Smooth muscle cell (in vitro differentiated cells): ENCODE measurements around the gene MPC1. TPM values are rescaled to one million over a fixed set of nuclear protein-coding genes. Genes with fewer than 3 reads are reported as not detected.

ENCODE experiments used
- DNase-seq: peaks from one replicate; lab custom pipeline; 2025; ENCODE audit not compliant: unreplicated experiment; lab: John Stamatoyannopoulos, UW
- H2AFZ ChIP-seq: fragments of 200-600 bp; sonication (generic); 2 replicates; pipeline ENCODE4 v1.6.0; 2016; ENCODE audit warnings: antibody characterized with exemption, low read depth, mild to moderate bottlenecking
- H3F3A ChIP-seq: fragments of 200-600 bp; sonication (generic); 2 replicates; pipeline ENCODE4 v1.6.0; 2017; ENCODE audit warnings: antibody characterized with exemption, low read depth
- H3K27ac ChIP-seq: fragments of 200-600 bp; sonication (generic); 2 replicates; pipeline ENCODE4 v1.5.1; 2016; ENCODE audit warnings: low read depth, mild to moderate bottlenecking
- H3K27me3 ChIP-seq: fragments of 200-600 bp; sonication (generic); 2 replicates; pipeline ENCODE4 v1.6.1; 2016; ENCODE audit warnings: low read depth, mild to moderate bottlenecking
- H3K36me3 ChIP-seq: fragments of 200-600 bp; sonication (generic); 2 replicates; pipeline ENCODE4 v1.5.1; 2016; ENCODE audit warnings: low read depth
- H3K4me1 ChIP-seq: fragments of 200-600 bp; sonication (generic); 2 replicates; pipeline ENCODE4 v1.5.1; 2016; ENCODE audit warnings: low read depth
- H3K4me2 ChIP-seq: fragments of 200-600 bp; sonication (generic); 2 replicates; pipeline ENCODE4 v1.6.0; 2016; ENCODE audit warnings: mild to moderate bottlenecking
- H3K4me3 ChIP-seq: fragments of 200-600 bp; sonication (generic); 2 replicates; pipeline ENCODE4 v1.5.1; 2016; ENCODE audit warnings: mild to moderate bottlenecking
- H3K79me2 ChIP-seq: fragments of 200-600 bp; sonication (generic); 2 replicates; pipeline ENCODE4 v1.6.0; 2016; ENCODE audit warnings: low read depth, mild to moderate bottlenecking
- H3K9ac ChIP-seq: fragments of 200-600 bp; sonication (generic); 2 replicates; pipeline ENCODE4 v1.6.0; 2016; ENCODE audit warnings: low read depth
- H3K9me3 ChIP-seq: fragments of 200-600 bp; sonication (generic); replicated peaks from 2 replicates; pipeline ENCODE4 v1.5.1; 2016; ENCODE audit warnings: low read depth
- H4K20me1 ChIP-seq: fragments of 200-600 bp; sonication (generic); 2 replicates; pipeline ENCODE4 v1.6.0; 2016; ENCODE audit warnings: low read depth
- CTCF ChIP-seq: fragments of 200-600 bp; sonication (generic); IDR thresholded peaks from 2 replicates; pipeline ENCODE4 v1.5.1; 2017; ENCODE audit warnings: borderline replicate concordance, mild to moderate bottlenecking, antibody characterized with exemption; ENCODE audit not compliant: insufficient read depth, poor library complexity, severe bottlenecking
- WGBS: methylation state at CpG from one replicate; pipeline ENCODE4 v1.1.7; 2016; ENCODE audit warnings: low lambda C conversion rate; 5-methylcytosine and 5-hydroxymethylcytosine counted together
- polyA plus RNA-seq: library from polyadenylated mRNA; unstranded; fragments of >200 nt; fragmentation: Nextera tagmentation; extraction: Ambion mirVana; gene quantifications from 2 replicates; pipeline ENCODE4 v1.2.1, GENCODE V29; 2016
- total RNA-seq: library from RNA; depleted of rRNA; stranded (reverse); fragments of >200 nt; gene quantifications from 2 replicates; pipeline ENCODE4 v1.2.3, GENCODE V29; 2014

Gene MPC1
- total and polyA plus RNA-seq, 2 experiments from 2014 or later, result 49.0 to 57.4 TPM

- TF ChIP-seq CTCF, result no peak
- DNase-seq, result no peak
- 98% methylated on average over 15 of the region's 15 CpGs for WGBS
- Histone ChIP-seq H3K4me3 (no peak overlapping the region), H3K36me3 (no peaks in the 10 kb centered on the region), H3K4me1 (no peaks in the 10 kb centered on the region), H3K79me2 (no peaks in the 10 kb centered on the region), H3K4me2 (no peak overlapping the region), H3K9ac (no peak overlapping the region), H2AFZ (no peak overlapping the region), H3K9me3 (no peaks in the 10 kb centered on the region), H4K20me1 (no peaks in the 10 kb centered on the region), H3K27me3 (no peaks in the 10 kb centered on the region), H3K27ac (no peak overlapping the region), H3F3A (no peaks in the 10 kb centered on the region)
Measured at GRCh38 chr6:166419717-166420116, 37.0 kb upstream of the MPC1 start.

GRCh38 chr6:166419286-166419685, 36.5 kb upstream of the MPC1 start:
- Histone ChIP-seq H3K4me1 (no peaks in the 10 kb centered on the region), H3K79me2 (no peaks in the 10 kb centered on the region), H2AFZ (no peak overlapping the region), H4K20me1 (no peaks in the 10 kb centered on the region), H3K27me3 (no peaks in the 10 kb centered on the region), H3K27ac (no peak overlapping the region), H3K36me3 (no peaks in the 10 kb centered on the region), H3K9ac (no peak overlapping the region), H3K9me3 (no peaks in the 10 kb centered on the region), H3K4me2 (no peak overlapping the region), H3K4me3 (no peak overlapping the region), H3F3A (no peaks in the 10 kb centered on the region)
- no peak for DNase-seq
- TF ChIP-seq CTCF, result no peak
- 70% methylated on average over 7 of the region's 7 CpGs for WGBS

DNA sequence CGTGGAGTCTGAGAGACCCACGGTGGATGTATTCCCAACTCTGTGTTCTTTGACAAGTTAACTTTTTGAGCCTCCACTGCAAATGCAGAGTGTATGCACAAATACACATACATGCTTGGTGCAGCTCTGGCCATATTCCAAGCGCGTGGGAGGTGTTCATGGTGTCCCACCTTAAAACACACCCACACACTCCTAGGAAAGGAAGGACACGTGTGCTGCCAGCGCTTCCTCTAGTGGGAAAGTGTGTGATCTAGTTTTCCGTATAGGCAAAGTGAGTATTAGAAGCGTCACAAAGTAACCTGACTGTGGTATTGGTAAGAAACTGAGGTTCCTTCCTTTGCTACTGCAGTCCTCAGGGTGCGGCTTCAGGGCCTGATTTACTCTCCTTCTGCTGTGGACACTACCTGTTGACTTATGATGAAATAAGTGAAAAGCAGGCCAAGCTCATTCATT, 36.0 kb upstream of the MPC1 start:
- no peaks in the 10 kb centered on the region for H3K27me3 ChIP-seq
- WGBS, result 98% methylated on average over 9 of the region's 9 CpGs
- H2AFZ ChIP-seq, result no peak overlapping the region
- H3K27ac ChIP-seq, result no peak overlapping the region
- no peak for DNase-seq
- no peak overlapping the region for H3K4me2 ChIP-seq
- H3K4me3 ChIP-seq, result no peak overlapping the region
- no peaks in the 10 kb centered on the region for H3K4me1 ChIP-seq
- no peak overlapping the region for H3K9ac ChIP-seq
- TF ChIP-seq CTCF, result no peak
- H3K79me2 ChIP-seq, result no peaks in the 10 kb centered on the region
- no peaks in the 10 kb centered on the region for H4K20me1 ChIP-seq
- H3K36me3 ChIP-seq, result no peaks in the 10 kb centered on the region
- H3K9me3 ChIP-seq, result no peaks in the 10 kb centered on the region
- no peaks in the 10 kb centered on the region for H3F3A ChIP-seq

DNA sequence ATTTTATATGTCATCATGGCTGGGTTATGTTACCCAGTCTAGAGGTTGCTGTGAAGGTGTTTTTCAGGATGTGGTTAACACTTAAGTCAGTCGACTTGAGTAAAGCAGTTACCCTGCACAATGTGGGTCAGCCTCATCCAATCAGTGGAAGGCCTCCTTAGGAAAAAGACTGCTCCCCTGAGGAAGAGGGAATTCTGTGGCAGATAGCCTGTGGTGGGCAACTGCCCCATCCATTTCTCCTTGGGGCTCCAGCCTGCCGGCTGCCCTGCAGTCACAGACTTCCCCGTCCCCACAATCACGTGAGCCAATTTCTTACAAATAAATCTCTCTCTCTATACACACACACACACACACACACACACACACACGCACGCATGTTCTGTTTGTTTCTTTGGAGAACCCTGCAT, 34.5 kb upstream of the MPC1 start:
- Histone ChIP-seq H3K9ac (no peak overlapping the region), H3K27me3 (no peaks in the 10 kb centered on the region), H3K4me3 (no peak overlapping the region), H4K20me1 (no peaks in the 10 kb centered on the region), H2AFZ (no peak overlapping the region), H3K79me2 (no peaks in the 10 kb centered on the region), H3K9me3 (no peaks in the 10 kb centered on the region), H3K4me1 (no peaks in the 10 kb centered on the region), H3K27ac (no peak overlapping the region), H3F3A (no peaks in the 10 kb centered on the region), H3K4me2 (no peak overlapping the region), H3K36me3 (no peaks in the 10 kb centered on the region)
- DNase-seq, result no peak
- TF ChIP-seq CTCF, result no peak
- 98% methylated on average over 6 of the region's 6 CpGs for WGBS
